HG02938 (cell line): ENCODE data around the gene KCNJ15.

Experiments used
- ATAC-seq: cut with Tn5 transposase; IDR thresholded peaks from one replicate; pipeline ENCODE4 v1.9.1; 2021; ENCODE audit warnings: mild to moderate bottlenecking, moderate library complexity; ENCODE audit not compliant: unreplicated experiment

KCNJ15 gene

DNA sequence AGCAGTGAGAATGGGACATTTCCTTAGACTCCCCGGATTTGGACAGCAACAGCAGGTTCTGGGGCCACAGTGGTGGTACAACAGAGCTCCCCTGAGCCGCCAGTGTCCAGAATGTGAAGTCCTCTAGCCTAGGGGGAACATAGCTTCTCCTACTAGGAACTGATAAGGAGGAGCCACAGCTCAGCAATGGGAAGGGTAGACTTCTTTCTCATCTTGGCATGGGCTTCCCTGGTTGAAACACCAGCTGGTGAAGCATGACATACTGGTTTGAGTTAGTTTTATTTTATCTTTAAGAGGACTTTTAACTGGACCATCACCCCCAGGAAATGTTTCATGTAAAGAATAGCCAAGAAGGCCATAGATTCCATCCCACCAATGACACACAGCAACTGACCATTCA, 68.4 kb downstream of the KCNJ15 start:
- ATAC-seq, result no peak

DNA sequence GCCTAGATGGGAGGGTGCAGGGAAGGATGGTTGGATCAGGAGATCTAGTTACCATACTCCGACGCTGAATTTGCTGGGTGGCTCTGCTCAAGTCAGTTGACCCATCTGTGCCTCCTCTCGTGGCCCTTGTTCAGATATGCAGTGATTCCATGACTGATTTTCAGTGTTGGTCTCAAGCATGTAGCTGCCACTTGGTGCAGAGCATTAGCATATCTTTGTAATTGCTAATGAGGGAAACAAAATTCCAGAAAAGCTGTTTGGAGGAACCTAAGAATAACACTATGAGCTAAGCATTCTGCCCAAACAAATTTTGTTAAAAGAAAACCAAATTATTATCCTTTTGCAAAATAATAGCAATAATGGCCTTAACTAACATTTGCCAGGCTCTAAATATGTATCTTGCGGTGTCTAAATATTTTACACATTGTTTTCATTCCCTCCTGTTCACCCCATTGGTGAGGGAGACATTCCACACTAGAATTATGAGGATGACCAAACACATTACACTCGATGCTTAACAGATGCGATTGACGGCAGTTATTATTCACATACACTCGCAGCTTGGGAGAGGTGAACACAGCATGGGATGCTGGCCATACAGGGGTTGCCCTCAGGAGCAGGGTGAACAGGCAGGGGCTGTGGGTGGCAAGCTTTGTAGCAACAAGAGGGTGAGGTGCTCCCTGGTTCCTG, 69.1 kb downstream of the KCNJ15 start:
- ATAC-seq, result no peak

DNA sequence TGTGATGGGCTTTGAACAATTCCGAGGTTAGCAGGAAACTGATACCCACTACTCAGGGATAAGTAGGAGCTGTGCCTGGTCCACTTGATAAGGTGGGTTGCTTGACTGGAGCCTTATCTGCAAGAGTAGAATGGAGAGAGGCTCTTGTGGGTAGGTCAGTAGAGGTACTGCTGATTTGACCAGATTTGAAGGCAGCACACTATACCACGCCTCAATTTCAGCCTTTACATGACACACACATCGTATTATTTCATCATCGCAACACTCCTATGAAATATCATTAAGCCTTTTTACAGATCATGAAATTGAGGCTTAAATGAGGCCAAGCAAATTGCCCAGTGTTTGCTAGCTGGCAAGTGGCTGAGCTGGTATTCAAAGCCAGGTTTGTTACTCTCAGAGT, 69.6 kb downstream of the KCNJ15 start:
- ATAC-seq, result no peak

DNA sequence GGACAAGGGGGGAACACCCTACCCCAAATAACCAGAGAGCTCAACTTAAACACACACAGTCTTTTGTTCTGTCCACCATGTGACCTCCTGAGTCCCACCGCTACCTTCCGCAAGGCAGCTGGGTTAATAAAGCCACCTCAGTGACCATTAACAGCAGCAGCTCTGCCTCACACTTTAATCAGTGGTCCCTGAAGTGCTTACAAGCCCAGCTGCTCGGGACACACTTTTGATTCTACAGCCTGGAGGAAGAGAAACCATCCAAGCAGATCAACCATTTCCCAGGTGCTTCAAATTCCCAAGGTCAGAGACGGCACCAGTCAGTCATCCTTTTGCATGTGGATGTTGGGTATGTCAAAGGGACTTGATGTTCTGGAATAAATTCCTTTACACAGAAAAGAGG, 70.1 kb downstream of the KCNJ15 start:
- no peak for ATAC-seq

DNA sequence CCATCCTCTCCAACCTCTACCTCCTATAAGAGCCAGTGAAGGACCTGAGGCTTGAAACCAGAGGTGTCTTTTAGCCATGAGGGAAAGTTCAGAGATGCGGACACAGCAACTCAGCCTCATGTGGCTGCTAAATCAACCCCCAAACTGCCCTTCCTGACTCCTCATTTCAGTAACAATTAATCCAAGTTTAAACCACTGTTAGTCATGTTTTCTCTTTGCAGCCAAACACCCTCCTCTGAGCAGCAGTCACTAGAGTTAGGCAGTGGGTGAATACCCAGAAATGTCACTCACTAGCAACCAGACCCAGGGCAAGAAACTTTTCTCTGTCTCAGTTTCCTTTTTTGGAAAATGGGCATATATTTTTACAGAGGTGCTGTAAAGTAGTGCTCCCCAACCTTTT, 71.2 kb downstream of the KCNJ15 start:
- ATAC-seq, result no peak

DNA sequence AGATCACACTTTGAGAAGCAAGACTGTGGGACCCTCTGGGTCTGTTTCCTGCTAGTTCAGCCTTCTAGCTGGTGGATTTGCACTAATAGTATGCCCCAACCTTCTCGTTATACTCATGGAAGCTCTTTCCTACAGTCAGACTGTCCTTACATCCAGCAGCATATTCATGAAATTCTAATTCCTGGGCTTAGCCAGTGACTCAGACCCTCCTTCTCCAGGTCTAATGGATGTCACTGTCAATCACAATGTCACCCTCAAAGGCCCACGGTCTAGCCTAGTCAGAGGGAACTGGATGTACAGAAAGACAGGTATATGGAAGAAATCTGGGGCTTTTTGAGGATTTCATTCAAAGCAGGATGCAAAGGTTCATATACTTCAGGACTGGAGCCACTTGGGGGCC, 72.4 kb downstream of the KCNJ15 start:
- no peak for ATAC-seq

DNA sequence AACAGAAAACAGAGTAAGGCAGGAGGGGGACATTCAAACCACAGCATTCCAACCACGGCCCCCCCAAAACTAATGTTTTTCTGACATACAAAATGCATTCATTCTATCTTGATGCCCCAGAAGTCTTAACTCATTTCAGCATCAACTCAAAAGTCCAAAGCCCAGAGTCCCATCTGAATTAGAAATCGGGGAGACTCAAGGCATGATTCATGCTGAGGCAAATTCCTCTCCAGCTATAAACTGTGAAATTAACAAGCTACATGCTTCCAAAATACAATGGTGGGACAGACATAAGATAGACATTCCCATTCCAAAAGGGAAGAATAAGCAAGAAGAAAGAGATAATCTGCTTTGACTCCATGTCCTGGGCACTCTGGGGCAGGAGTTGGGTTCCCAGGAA, 73.9 kb downstream of the KCNJ15 start:
- ATAC-seq, result no peak

DNA sequence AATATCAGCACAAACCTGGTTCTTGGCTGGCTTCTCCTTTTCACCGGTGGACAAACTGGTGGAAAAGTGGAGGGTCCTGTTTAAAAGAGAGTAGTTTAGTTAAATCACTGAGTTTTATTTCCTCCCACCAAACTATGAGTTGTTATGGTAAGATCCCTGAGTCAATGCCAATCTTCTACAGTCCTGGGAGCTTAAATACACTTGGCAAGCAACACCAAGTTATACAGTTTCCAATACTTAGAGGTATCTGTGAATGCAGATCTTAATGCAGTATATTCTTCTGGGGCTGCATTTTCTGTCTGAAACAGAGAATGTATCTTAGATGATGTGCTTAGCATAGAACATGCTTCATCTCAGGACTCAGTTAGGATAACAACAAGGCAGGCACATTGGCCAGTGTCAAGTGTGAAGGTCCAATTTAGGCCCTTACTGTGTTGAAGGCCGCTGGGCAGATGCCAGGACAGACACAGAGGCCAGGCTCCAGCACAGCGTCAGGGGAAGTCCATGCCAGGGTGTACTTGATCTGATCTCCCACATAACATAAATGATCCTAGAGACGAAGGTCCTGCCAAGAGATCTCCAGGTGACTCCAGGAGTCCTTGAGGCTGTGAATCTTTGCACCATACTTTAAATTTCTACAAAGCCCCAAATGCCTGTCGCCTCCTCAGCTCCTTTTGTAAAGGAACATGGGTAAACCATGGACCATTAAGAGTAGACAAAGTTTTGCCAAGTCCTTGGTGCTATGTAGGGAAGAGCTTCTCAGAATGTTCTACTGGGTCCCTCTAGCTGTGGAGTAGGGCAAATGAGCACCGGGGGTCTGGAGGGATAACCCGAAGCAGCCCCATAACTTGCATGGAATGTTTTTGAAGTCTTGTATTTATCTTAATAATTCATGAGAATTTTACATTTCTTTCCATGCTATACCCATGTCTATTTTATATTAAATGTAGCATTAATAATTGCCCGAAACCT, 76.8 kb downstream of the KCNJ15 start:
- ATAC-seq, result no peak

DNA sequence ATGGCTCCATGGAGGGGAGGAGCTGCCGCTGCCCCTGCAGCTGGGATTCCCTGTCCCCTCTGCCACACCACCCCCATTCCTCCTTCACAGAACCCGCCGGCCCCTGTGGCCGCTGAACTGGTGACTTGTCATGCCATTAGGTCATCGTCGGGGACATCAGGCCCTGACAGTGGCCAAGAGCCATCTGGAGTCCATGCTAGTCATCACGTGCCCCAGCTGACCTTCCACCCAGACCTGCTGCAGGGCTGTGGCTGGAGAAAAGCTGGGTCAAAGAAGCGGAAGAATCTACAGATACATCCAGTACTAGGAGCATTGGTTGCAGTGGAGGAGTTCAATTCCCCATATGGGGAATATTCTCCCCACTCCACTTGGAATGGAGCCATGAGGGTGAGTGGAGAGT, 78.1 kb downstream of the KCNJ15 start:
- no peak for ATAC-seq

DNA sequence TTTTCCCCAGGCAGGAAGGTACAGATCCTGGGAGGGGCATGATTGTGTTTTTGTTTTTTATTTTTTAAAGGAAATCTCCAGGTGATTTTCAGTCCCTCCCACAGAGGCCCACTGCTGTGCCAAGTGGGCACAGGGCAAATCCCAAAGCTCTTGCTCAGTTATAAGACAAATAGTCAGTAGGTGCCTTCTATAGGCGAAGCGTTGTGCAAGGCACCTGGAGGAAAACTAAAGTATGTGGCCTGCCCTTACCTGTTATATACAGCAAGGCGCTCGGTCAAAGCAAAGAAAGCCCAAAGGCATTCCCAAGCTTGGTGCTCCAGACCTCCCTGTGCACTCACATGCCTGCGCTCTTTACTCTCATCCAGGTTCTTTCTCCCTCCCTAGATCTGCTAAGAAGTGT, 81.0 kb downstream of the KCNJ15 start:
- ATAC-seq, result no peak

DNA sequence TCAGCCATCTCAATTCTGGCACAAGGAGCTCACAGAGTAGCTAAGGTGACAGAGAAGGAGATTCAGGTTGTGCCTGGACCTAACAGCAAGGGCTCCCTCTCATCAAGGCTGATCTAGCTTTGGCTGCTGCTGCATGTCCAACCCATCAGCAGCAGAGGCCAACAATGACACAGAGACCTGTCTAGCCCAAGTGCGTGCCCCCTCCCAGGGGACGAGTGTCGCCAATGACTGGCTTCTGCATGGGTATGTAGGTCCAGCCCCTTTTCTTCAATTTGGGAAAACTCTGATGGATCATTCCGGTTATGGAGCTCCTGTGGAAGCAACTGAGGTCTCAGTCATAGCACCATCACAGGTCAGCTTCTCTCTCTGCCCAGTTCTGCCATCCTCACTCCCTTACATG, 83.3 kb downstream of the KCNJ15 start:
- ATAC-seq, result no peak

DNA sequence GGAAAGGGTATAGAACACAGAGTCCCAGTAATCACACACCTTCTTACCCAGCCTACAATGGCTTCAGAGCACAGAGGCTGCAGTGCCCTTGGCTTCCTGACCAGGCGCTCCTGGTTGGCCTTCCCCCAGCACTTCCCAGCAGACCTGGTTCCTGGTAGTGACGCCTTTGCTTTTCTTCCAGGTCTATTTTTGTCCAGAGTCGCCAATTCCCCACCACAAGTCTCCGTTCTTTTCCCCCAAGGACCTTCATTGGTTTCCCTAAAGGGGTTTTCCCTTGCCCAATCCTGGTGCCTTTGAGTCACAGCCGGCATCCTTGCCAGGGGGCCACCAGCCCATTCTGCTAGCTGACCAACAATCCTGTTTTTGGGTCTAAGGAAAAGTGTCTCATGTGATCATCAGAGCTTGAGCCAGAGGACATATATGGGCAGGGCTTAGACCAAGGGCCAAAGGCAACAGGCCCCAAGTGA, 84.8 kb downstream of the KCNJ15 start:
- no peak for ATAC-seq

DNA sequence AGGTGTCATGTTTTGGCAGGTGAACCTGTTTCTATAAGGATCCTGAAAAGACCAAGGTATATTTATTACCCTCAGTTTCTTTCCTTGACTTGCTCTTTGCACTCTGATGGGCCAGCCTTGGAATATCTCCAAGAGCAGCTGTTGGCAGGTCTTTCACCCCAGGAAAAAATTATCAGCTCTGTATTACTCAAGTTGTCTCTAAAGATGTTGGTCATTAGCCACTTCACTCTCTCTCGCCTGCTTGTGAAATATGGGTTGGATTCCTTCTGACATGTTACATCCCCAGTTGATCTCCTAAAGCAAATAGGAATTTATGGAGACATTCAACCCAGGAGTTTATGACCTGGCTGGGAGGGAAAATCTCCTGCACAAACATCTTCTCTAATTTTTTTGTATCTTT, 85.9 kb downstream of the KCNJ15 start:
- no peak for ATAC-seq

DNA sequence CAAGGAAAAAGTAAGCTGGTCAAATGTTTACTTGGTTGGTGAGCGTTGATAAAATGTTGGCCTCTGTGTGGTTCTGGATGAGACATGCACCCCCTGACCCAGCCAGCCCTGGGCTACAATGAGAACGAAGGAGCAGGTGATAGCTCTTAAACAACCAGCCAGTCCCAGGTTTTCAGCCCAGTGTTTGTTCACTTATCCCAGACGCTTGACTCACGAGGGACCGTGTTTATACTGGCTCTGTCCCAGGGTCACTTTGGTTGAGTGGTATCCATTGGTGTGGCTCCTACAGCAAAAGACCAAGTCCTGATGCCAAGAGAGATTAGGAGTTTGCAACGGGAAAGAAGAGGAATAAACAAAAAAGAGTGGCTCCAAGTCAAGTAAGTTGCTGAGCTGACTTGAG, 86.9 kb downstream of the KCNJ15 start:
- ATAC-seq, result no peak

DNA sequence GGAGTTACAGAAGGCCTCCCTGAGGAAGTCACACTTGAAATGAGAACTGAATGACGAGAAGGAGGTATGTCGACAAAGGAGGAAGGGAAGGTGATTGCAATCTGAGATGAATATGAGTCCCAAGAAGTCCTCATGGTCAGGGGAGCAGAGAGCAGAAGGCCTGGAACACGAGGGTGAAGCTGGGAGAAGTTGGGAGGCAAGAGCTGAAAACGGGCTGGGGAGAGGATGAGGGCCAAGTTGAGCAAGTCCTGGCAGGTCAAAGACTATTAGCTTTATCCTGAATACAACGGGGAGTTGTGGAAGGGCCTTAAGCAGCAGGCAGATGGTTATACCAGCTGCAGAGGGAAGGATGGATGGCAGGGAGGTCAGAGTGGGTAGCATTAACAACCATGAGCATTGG, 89.5 kb downstream of the KCNJ15 start:
- ATAC-seq, result no peak

DNA sequence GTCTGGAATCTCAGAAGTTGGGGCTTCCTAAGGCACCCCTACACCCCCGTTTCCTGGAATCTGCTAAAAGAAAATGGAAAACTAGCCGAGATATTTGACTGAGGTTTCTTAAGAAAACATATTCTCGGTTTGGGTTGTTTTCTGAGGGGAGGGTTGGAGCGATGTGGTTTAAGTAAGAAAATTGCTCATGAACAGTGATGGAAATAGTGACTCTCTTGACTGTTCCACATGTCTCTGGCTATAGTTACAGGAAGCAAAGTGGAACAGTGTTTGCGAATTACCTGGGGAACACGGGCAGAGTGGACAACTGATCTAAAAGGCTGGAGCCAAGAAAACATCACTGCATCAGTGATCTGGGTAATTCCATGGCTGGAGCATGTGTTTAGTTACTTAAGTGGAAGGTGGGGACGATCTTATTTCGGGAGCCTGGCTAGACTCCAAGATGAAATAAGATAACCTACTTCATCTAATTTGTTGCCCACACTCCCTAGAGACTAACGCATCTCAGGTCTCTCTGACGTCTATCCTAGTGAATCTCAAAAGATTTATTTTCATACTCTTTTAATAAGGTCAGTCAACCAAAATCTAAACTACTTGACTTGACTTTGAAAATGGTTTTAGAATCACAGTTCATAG, 92.4 kb downstream of the KCNJ15 start:
- ATAC-seq, result no peak

DNA sequence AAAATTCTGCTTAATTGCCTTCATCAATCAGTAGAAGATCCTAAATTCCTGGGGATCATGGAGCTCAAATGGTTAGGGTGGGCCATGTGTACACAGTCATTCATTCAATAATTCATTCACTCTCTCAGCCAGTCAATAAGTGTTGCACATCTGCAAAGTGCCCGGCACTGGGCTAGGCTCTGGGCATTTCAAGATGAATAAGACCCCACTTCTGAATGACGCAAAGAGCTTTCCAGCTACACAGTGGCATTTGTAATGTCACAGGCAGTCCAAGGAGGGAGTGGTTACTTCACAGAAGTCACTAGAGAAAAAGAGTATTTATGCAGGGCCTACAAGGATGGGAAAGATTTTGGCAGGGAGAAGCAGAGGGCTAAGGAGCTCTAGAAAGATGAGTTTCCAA, 93.2 kb downstream of the KCNJ15 start:
- no peak for ATAC-seq

DNA sequence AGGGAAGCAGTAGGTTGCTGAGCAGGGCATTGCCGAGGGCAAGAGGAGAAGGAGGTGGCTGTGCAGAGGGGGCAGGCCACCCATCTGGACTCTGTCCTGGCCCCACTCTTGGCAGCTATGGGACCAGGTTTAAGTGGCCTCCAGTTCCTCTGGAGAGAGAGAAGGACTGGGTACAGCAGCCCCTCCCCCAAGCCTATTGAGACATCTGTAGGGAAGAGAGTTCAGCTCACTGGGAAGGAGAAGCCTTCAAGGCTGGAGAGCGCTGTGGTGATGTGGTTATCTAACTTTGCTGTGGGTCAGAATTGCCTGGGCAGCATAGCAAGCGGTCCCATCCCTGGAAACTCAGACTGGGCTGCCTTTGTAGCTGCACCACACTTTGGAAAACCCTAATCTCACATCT, 93.9 kb downstream of the KCNJ15 start:
- ATAC-seq, result no peak

DNA sequence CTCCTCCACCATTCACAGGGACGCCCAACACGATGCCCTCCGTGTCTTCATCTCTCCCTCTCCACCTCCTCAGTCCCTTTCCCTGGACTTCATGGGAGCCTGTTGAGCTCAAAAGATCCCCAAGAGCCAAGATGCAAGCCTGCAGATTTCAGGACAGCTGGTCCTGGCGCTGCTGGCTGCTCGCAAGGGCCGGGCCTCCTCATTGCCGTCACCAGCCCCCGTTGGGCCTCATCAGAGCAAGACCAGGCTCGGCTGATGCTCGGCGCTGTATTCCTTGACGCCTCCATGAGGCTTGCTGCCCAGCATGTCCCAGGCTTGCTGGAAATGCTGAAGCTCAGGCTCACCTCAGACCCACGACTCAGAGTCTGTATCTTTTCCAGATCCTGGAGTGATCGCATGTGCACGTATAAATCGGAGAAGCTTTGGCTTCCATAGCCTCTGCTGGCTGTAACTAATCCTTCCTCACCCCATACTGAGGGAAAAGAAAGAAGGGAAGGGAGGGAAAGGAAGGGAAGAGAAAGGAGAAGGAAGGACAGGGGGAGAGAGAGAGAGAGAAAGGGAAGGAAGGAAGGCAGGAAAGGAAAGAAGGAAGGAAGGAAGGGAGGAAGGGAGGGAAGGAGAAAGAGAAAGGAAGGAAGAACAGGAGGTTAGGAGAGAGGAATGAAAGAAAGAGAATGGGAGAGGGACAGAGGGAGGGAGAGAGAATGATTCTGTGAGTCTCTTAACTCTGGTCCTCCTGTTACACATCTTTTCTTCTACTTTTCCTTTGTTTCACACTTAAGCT, 94.6 kb downstream of the KCNJ15 start:
- ATAC-seq, result no peak

DNA sequence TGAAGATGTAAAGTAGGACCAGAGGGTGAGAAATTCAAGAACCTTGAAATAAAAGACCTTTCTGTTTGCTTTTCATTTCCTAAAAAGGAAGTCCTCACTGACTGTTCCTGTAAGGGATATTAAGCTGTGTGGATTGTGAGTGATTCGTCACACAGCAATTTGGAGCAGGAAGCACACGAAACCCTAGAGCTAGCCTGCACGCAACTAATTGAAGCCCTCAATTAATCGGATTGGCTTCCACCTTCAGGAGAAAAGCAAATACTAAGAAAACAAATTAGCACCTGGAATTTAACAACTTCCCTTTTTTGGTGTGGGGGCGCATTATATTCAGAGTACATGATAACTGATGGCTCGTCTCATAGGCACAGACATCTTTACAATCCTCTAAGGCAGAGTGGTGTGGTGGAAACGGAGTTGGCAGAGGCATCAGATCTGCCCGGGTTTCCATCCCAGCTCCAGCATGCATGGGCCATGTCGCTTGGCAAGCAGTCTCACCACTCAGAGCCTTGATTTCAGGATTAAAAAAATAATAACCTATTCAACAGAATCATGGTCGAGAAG, 95.2 kb downstream of the KCNJ15 start:
- ATAC-seq, result no peak
